HG02981 (cell line): ENCODE data around the gene FKBP3.

Experiments used
- ATAC-seq: cut with Tn5 transposase; IDR thresholded peaks from one replicate; pipeline ENCODE4 v1.9.1; 2021; ENCODE audit warnings: mild to moderate bottlenecking, moderate library complexity; ENCODE audit not compliant: unreplicated experiment

Gene FKBP3

GRCh38 chr14:45065956-45066355 is 68.3 kb downstream of the FKBP3 start:
- no peak for ATAC-seq
